KMS-11 (cell line): ENCODE measurements around the gene PCDH15.
A peak's percentile ranks its signal among the peaks of the same experiment; 100 is the strongest.

Experiments
- H2AFZ ChIP-seq: fragments of 200-600 bp; sonication (generic); 2 replicates; pipeline ENCODE4 v1.6.1; 2016; ENCODE audit warnings: antibody characterized with exemption, mixed run types, low read depth
- H3K27ac ChIP-seq: fragments of 200-600 bp; sonication (generic); 2 replicates; pipeline ENCODE4 v1.6.1; 2016; ENCODE audit warnings: mild to moderate bottlenecking, mixed run types
- H3K27me3 ChIP-seq: fragments of 200-600 bp; sonication (generic); 2 replicates; pipeline ENCODE4 v1.6.1; 2017; ENCODE audit warnings: mild to moderate bottlenecking, low read depth, mixed run types, moderate library complexity; ENCODE audit not compliant: insufficient read depth
- H3K36me3 ChIP-seq: fragments of 200-600 bp; sonication (generic); 2 replicates; pipeline ENCODE4 v1.6.1; 2017; ENCODE audit warnings: mild to moderate bottlenecking, mixed run types; ENCODE audit not compliant: insufficient read depth
- H3K4me1 ChIP-seq: fragments of 200-600 bp; sonication (generic); 2 replicates; pipeline ENCODE4 v1.6.1; 2016; ENCODE audit warnings: mild to moderate bottlenecking, low read depth, mixed run types; ENCODE audit not compliant: poor library complexity, severe bottlenecking
- H3K4me2 ChIP-seq: fragments of 200-600 bp; sonication (generic); 2 replicates; pipeline ENCODE4 v1.7.0; 2016; ENCODE audit warnings: mild to moderate bottlenecking, mixed run types
- H3K4me3 ChIP-seq: fragments of 200-600 bp; sonication (generic); IDR thresholded peaks from 2 replicates; pipeline ENCODE4 v1.6.1; 2017; ENCODE audit warnings: low read depth, low read length, mixed read lengths; ENCODE audit not compliant: insufficient read depth
- H3K79me2 ChIP-seq: fragments of 200-600 bp; sonication (generic); 2 replicates; pipeline ENCODE4 v1.6.1; 2016; ENCODE audit warnings: low read depth, mixed run types; ENCODE audit not compliant: insufficient read depth
- H3K9ac ChIP-seq: fragments of 200-600 bp; sonication (generic); 2 replicates; pipeline ENCODE4 v1.6.1; 2016; ENCODE audit warnings: mild to moderate bottlenecking, mixed run types
- H4K20me1 ChIP-seq: fragments of 200-600 bp; sonication (generic); 2 replicates; pipeline ENCODE4 v1.6.1; 2016; ENCODE audit warnings: mild to moderate bottlenecking, mixed run types; ENCODE audit not compliant: insufficient read depth
- CTCF ChIP-seq: fragments of 200-600 bp; sonication (generic); conservative IDR thresholded peaks from 2 replicates; pipeline ENCODE4 v1.6.1; 2017; ENCODE audit warnings: low read depth, mild to moderate bottlenecking, antibody characterized with exemption, low read length, moderate library complexity, mixed read lengths

The PCDH15 gene

GRCh38 chr10:53840653-53841052 is 960.4 kb downstream of the PCDH15 start:
- no peak for TF ChIP-seq CTCF
- 0 out of 2 replicates have a peak overlapping the region, but pooled peaks have one; percentile 40 for H3K4me2 ChIP-seq
- H3K4me3 ChIP-seq: no peak overlapping the region
- H2AFZ ChIP-seq: no peak overlapping the region
- H3K79me2 ChIP-seq: no peaks in the 10 kb centered on the region
- no peaks in the 10 kb centered on the region for H3K36me3 ChIP-seq
- no peak overlapping the region for H3K27ac ChIP-seq
- no peak overlapping the region for H3K9ac ChIP-seq
- no peaks in the 10 kb centered on the region for H3K27me3 ChIP-seq
- no peaks in the 10 kb centered on the region for H4K20me1 ChIP-seq
- H3K4me1 ChIP-seq: peaks cover 42% of the 10 kb centered on the region

GRCh38 chr10:53839440-53840039 is 961.5 kb downstream of the PCDH15 start:
- Histone ChIP-seq H4K20me1 (no peaks in the 10 kb centered on the region), H3K9ac (no peak overlapping the region), H3K4me3 (no peak overlapping the region), H3K36me3 (no peaks in the 10 kb centered on the region), H3K27me3 (no peaks in the 10 kb centered on the region), H3K4me2 (peak overlapping the region; percentile 40), H3K79me2 (no peaks in the 10 kb centered on the region), H2AFZ (0 out of 2 replicates have a peak overlapping the region, but pooled peaks have one; percentile 40), H3K4me1 (peaks cover 35% of the 10 kb centered on the region), H3K27ac (0 out of 2 replicates have a peak overlapping the region, but pooled peaks have one; percentile 10)
- TF ChIP-seq CTCF: no peak; the same call in 1 of the 2 replicates

- no peaks in the 10 kb centered on the region for H3K27me3 ChIP-seq
- no peak for TF ChIP-seq CTCF
- no peak overlapping the region for H3K4me2 ChIP-seq
- H3K4me1 ChIP-seq: peaks cover 28% of the 10 kb centered on the region
- no peak overlapping the region for H3K9ac ChIP-seq
- H3K4me3 ChIP-seq: no peak overlapping the region
- no peaks in the 10 kb centered on the region for H3K36me3 ChIP-seq
- no peak overlapping the region for H3K27ac ChIP-seq
- H2AFZ ChIP-seq: no peak overlapping the region
- H3K79me2 ChIP-seq: no peaks in the 10 kb centered on the region
- H4K20me1 ChIP-seq: no peaks in the 10 kb centered on the region
These were observed 964.4 kb downstream of the PCDH15 start for GRCh38 chr10:53836638-53837037.

GRCh38 chr10:53833908-53834307 is 967.1 kb downstream of the PCDH15 start:
- H3K79me2 ChIP-seq: no peaks in the 10 kb centered on the region
- no peak for TF ChIP-seq CTCF
- peaks cover 11% of the 10 kb centered on the region for H3K4me1 ChIP-seq
- H3K27me3 ChIP-seq: no peaks in the 10 kb centered on the region
- no peak overlapping the region for H3K4me3 ChIP-seq
- no peak overlapping the region for H3K27ac ChIP-seq
- no peak overlapping the region for H3K9ac ChIP-seq
- no peaks in the 10 kb centered on the region for H4K20me1 ChIP-seq
- H3K4me2 ChIP-seq: 0 out of 2 replicates have a peak overlapping the region, but pooled peaks have one; percentile 25
- H3K36me3 ChIP-seq: no peaks in the 10 kb centered on the region
- H2AFZ ChIP-seq: no peak overlapping the region
